BJ (cell line): Measurements from ENCODE around the gene PLXNA2. TPM values are rescaled to one million over a fixed set of nuclear protein-coding genes. Genes with fewer than 3 reads are reported as not detected.

Experiments
- CTCF ChIA-PET: fragments of 350-600 bp; formaldehyde crosslinking; extraction: SDS; loops from one replicate; lab custom pipeline; 2021; ENCODE audit warnings: antibody characterized with exemption, inconsistent platforms; lab: Yijun Ruan, JAX
- POLR2A ChIA-PET: fragments of 300-600 bp; sonication (Branson Sonifier 250); formaldehyde crosslinking; extraction: SDS; loops from one replicate; lab custom pipeline; 2021; ENCODE audit warnings: antibody characterized with exemption; lab: Charles Lee
- DNase-seq: peaks from one replicate; pipeline ENCODE4 v3.0.0-alpha.2; 2011; ENCODE audit warnings: low read depth
- H3K27me3 ChIP-seq: 2 replicates; pipeline ENCODE4 v1.6.0; 2011; ENCODE audit warnings: low read length; ENCODE audit not compliant: control insufficient read depth, insufficient read depth
- H3K36me3 ChIP-seq: 2 replicates; pipeline ENCODE4 v1.5.1; 2011; ENCODE audit warnings: low read length; ENCODE audit not compliant: control insufficient read depth, insufficient read depth
- H3K4me3 ChIP-seq: 2 replicates; pipeline ENCODE4 v1.5.1; 2011; ENCODE audit warnings: low read depth, mild to moderate bottlenecking, control low read depth, low read length
- polyA plus RNA-seq: library from polyadenylated mRNA; depleted of rRNA; stranded (reverse); fragments of >200 nt; gene quantifications from 2 replicates; pipeline ENCODE4 v1.2.3, GENCODE V29; 2011
- TF ChIP-seq, protein P1 (sequence below): IDR thresholded peaks from 2 replicates; pipeline ENCODE4 v1.5.1; 2011; ENCODE audit warnings: low read depth, mild to moderate bottlenecking, control low read depth, inconsistent platforms, low read length, moderate library complexity; ENCODE audit not compliant: insufficient read depth

PLXNA2 gene
- polyA plus RNA-seq, 1 experiment: 2.7 TPM

DNA sequence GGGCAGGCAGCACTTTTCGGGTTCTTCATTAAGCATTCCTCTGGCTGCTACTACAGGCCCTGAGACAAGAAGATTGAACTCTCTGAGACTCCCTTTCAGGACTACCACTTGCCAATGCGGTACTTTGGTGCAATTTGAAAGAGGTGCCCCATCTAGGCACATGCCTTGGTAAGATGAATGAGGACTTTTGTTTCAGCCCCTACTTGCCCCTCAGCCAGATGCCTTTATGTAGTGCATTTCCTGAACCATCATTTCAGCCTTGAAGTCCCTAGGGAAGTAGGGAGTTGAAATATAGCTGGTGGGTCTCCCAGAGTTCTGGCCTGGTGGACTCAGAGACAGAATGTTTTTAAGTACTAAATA, 123.8 kb downstream of the PLXNA2 start:
- no peak overlapping the region for H3K4me3 ChIP-seq
- ChIA-PET POLR2A (no interaction called here), CTCF (interaction anchor here (1.3 to 2.1 kb wide), 3 partner anchors 9 to 27 kb away, joined by 4 to 10 read pairs (median 4); no protein-coding TSS in a partner anchor)
- no peaks in the 10 kb centered on the region for H3K27me3 ChIP-seq
- no peak for DNase-seq
- no peaks in the 10 kb centered on the region for H3K36me3 ChIP-seq
- TF ChIP-seq, protein P1, sequence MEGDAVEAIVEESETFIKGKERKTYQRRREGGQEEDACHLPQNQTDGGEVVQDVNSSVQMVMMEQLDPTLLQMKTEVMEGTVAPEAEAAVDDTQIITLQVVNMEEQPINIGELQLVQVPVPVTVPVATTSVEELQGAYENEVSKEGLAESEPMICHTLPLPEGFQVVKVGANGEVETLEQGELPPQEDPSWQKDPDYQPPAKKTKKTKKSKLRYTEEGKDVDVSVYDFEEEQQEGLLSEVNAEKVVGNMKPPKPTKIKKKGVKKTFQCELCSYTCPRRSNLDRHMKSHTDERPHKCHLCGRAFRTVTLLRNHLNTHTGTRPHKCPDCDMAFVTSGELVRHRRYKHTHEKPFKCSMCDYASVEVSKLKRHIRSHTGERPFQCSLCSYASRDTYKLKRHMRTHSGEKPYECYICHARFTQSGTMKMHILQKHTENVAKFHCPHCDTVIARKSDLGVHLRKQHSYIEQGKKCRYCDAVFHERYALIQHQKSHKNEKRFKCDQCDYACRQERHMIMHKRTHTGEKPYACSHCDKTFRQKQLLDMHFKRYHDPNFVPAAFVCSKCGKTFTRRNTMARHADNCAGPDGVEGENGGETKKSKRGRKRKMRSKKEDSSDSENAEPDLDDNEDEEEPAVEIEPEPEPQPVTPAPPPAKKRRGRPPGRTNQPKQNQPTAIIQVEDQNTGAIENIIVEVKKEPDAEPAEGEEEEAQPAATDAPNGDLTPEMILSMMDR: no peak

DNA sequence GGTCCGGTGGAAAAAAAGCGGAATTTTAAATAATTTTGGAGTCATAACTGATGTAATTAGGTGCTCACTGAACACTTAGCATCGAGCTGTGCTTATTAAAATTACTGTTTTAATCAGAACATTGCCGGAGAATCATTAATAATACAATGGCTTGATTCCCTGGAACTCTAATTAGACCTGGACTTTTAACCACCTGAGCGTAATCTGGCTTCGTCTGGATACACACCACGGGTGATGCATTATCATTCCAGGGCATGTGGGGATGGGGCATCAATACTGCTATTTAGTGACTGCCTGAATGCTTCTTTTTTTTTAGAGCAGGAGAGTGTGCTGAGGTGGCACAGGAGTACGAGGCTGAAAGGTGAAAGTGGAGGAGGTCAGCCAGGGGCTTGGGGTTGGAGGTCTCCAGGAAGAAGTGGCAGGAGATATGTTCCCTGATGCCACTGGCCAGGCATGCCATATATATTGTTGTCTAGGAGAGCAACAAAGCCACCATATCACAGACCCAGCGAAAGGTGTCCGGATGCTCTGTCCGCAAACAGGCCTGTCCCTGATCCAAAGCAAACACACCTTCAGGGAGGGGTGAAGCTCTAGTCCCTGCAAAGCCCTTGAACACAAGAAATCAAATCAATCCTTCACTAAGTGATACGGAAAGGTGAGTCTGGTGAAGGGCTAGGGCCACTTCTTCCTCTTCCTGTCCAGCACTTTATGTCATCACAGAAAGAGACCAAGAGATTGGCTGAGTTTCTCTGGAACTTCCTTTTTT, 125.2 kb downstream of the PLXNA2 start:
- TF ChIP-seq, protein P1: no peak
- no peak for DNase-seq
- CTCF ChIA-PET: interaction anchor here (0.8 to 1.9 kb wide), 3 partner anchors 13 to 483 kb away, joined by 3 to 10 read pairs (median 4); no protein-coding TSS in a partner anchor
- POLR2A ChIA-PET: no interaction called here
- H3K4me3 ChIP-seq: no peak overlapping the region
- no peaks in the 10 kb centered on the region for H3K27me3 ChIP-seq
- no peaks in the 10 kb centered on the region for H3K36me3 ChIP-seq

DNA sequence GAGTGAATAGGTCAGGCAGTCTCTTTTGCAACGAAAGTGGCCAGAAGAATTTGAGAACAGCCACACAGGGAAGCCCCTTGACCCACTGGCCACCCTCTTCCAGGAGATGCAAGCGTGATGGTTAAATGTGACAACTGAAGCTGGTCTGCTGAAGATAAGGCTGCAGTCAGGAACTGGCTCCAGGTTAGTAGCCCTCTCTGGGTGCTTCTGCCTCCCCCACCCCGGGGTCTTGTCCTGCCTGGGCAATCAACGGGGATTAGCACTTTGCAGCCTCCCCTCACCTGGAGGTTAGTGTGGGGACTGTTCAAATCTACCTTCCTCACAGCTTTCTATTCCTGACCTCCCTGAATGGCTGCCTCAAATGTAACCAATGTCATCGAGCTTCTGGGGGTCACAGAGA, 125.9 kb downstream of the PLXNA2 start:
- TF ChIP-seq, protein P1: no peak
- POLR2A ChIA-PET: interaction anchor here (0.6 kb wide), 1 partner anchor 32 kb away, joined by 4 read pairs; no protein-coding TSS in a partner anchor
- Histone ChIP-seq H3K27me3 (no peaks in the 10 kb centered on the region), H3K36me3 (no peaks in the 10 kb centered on the region), H3K4me3 (no peak overlapping the region)
- CTCF ChIA-PET: interaction anchor here (1.4 kb wide), 1 partner anchor 127 kb away, joined by 4 read pairs; no protein-coding TSS in a partner anchor
- DNase-seq: no peak

DNA sequence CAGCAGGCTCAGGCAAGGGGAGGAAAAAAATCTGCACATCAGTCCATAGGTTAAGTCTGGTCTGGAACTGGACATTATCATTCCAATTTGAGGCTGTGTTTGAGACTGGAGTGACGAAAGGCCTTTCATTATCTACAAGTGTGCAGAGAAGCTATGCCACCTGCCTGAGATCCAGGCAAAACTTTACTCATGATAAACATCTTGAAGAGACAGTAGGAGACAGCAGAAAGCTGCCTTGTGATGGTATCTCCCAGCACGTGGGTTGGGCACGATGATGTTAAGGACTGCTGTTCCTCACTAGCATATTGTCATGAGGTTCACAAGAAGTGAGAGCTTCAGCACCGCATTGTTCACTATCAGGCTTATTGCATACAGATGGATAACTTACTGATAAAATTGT, 126.4 kb downstream of the PLXNA2 start:
- ChIA-PET POLR2A (interaction anchor here (0.6 kb wide), 1 partner anchor 31 kb away, joined by 4 read pairs; no protein-coding TSS in a partner anchor), CTCF (interaction anchor here (1.4 to 3.0 kb wide), 2 partner anchors 14 to 127 kb away, joined by 4 to 10 read pairs; no protein-coding TSS in a partner anchor)
- Histone ChIP-seq H3K27me3 (no peaks in the 10 kb centered on the region), H3K4me3 (no peak overlapping the region), H3K36me3 (no peaks in the 10 kb centered on the region)
- TF ChIP-seq, protein P1: no peak
- no peak for DNase-seq

DNA sequence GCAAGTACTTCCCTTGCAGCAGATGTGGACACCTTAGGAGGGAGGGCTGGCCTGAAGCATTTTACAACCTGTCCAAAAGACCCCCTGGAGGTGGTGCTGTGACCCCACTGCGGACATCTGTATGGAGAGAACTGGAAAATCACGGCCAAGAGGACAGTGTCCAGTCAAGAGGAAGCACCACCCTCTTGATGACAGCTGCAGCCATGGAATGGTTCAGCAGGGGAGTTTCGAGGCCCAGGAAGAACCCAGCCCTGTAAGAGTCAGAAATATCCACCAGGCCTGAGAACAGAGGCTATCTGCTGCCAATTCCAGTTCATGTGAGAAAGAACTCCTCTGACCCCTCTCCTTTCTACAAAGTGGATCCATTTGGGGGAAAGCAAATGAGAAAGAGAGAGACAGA, 126.8 kb downstream of the PLXNA2 start:
- CTCF ChIA-PET: interaction anchor here (0.7 to 3.0 kb wide), 3 partner anchors 15 to 128 kb away, joined by 3 to 10 read pairs (median 4); no protein-coding TSS in a partner anchor
- H3K36me3 ChIP-seq: no peaks in the 10 kb centered on the region
- TF ChIP-seq, protein P1: no peak
- H3K27me3 ChIP-seq: no peaks in the 10 kb centered on the region
- DNase-seq: no peak
- no peak overlapping the region for H3K4me3 ChIP-seq
- POLR2A ChIA-PET: no interaction called here
